Cortex of kidney (tissue), 1 donor: ENCODE measurements around the gene COASY.
"Not testable (repeated sequence)": the region's sequence is repeated elsewhere in the genome, so short reads cannot be mapped to it uniquely, and the experiment has no call there.

Experiments used
- DNase-seq: peaks from one replicate; lab custom pipeline; 2025; lab: John Stamatoyannopoulos, UW

The COASY gene

GRCh38 chr17:42531455-42532354 lies 30.2 kb upstream of the COASY start:
- DNase-seq: no peak

DNA sequence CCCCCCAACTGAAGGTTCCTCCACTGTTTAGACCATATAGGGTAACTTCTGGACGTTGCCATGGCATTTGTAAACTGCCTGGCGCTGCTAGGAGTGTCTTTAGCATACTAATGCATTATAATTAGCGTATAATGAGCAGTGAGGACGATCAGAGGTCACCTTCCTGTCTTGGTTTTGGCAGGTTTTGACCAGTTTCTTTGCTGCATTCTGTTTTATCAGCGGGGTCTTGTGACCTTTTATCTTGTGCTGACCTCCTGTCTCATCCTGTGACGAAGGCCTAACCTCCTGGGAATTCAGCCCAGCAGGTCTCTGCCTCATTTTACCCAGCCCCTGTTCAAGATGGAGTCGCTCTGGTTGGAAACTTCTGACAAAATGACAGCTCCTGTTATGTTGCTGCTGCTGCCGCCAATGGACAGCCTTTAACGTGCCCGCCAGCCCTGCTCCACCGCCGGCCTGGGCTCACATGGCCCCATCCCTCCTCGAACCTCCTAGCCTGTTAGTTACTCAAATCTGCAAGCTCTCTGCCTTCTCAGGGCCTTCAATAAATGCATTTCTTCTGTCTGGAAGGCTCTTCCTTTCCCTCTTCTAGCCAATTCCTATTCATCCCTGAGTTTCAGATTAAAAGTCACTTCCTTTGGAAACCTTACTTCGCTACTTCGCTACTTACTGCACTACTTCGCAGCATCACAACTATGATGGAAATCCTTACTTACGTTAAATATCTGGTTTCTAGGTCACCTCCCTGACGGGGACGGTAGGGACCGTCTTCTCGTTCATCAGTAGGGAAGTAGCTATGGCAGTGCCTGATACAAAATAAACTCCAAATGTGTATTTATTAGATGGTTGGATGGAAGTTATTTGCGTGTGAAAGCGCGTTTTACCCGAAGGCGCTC lies 26.5 kb upstream of the COASY start:
- DNase-seq: no peak

GRCh38 chr17:42536048-42536371 lies 25.9 kb upstream of the COASY start, which contains the start of gene NAGLU:
Gene NAGLU, plus strand, starts transcription at chr17:42536241. Its CDS starts 32 bp downstream, at chr17:42536273.
- peak; percentile 50 for DNase-seq

DNA sequence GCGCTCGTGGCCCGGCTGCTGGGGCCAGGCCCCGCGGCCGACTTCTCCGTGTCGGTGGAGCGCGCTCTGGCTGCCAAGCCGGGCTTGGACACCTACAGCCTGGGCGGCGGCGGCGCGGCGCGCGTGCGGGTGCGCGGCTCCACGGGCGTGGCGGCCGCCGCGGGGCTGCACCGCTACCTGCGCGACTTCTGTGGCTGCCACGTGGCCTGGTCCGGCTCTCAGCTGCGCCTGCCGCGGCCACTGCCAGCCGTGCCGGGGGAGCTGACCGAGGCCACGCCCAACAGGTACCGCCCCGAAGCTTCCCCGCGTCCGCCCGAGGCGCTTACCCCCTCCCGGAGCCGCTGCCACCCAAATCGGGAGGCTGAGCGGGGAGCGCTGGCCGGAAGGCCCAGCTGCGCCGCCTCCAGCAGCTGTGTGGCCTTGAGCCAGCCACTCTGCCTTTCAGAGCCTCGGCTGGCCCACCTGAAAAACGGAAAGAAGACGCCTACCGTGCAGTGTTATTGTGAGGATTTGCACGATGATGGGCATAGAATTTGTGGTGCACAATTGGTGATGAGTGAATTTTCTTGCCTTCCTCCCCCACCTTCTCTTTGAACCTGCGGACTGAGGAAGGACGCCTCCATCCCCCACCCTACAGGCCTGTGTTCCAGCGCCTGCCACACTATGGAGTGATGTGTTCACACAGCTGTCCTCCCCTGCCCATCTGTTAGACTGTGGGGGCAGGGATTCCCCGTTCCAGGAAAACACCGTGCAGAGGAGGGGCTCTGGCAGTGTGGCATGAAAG lies 25.4 kb upstream of the COASY start:
- DNase-seq: no peak

- DNase-seq: no peak
These were observed 24.7 kb upstream of the COASY start for GRCh38 chr17:42537156-42537805.

GRCh38 chr17:42537826-42538451 lies 24.0 kb upstream of the COASY start:
- DNase-seq: no peak

- no peak for DNase-seq
These were observed 23.5 kb upstream of the COASY start for GRCh38 chr17:42538482-42538881.

- DNase-seq: not testable (repeated sequence)
These were observed 21.4 kb upstream of the COASY start for GRCh38 chr17:42540558-42540957.

DNA sequence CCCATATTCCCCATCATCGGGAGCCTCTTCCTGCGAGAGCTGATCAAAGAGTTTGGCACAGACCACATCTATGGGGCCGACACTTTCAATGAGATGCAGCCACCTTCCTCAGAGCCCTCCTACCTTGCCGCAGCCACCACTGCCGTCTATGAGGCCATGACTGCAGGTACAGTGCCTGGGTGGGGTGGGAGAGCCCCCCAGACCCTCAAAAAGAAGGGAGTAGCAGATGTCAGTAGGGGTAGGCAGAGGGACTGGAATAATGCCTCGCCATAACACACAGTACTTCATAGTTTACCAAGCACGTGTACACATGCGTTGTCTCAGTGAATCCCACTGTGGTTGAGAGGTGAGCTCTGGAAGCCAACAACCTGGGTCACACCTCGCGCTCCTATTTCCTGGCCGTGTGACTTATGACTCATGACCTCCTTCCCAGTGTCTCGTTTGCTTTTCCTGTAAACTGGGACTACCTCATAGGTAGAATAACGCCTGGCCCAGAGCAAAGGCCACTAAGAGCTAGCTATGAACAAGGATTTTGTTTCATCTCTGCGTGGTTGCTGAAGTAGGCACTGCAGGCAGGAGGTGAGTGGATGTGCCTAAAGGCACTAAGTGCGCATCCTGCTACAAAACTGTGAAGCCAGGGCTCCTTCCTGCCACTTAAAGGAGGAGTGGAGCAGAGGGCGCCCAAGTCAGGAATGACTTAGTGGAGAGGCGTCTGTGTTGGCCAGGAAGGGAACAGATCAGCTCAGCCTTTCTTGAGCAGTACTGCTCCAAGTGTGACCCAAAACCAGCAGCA lies 20.7 kb upstream of the COASY start:
- DNase-seq: no peak

- DNase-seq: no peak
These were observed 18.5 kb upstream of the COASY start for GRCh38 chr17:42543190-42544079.

DNA sequence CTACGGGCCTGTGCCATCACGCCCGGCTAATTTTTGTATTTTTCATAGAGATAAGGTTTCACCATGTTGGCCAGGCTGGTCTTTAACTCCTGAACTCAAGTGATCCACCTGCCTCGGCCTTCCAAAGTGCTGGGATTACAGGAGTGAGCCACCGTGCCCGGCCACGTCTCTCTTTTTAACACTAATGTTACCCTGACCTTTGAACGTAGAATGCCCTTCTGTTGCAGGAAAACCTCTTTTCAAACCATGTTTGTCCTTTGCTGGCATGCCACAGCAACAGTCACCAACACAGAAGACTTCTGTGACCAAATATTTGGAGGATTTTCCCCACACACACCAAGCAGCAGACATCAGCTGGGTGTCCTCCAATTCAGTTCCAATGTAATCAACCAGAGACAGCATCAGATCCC lies 17.1 kb upstream of the COASY start:
- no peak for DNase-seq

GRCh38 chr17:42545755-42546505 lies 16.0 kb upstream of the COASY start:
- not testable (repeated sequence) for DNase-seq

- DNase-seq: no peak
These were observed 14.9 kb upstream of the COASY start for GRCh38 chr17:42547001-42547461.

- no peak for DNase-seq
These were observed 14.3 kb upstream of the COASY start for GRCh38 chr17:42547698-42548069.

DNA sequence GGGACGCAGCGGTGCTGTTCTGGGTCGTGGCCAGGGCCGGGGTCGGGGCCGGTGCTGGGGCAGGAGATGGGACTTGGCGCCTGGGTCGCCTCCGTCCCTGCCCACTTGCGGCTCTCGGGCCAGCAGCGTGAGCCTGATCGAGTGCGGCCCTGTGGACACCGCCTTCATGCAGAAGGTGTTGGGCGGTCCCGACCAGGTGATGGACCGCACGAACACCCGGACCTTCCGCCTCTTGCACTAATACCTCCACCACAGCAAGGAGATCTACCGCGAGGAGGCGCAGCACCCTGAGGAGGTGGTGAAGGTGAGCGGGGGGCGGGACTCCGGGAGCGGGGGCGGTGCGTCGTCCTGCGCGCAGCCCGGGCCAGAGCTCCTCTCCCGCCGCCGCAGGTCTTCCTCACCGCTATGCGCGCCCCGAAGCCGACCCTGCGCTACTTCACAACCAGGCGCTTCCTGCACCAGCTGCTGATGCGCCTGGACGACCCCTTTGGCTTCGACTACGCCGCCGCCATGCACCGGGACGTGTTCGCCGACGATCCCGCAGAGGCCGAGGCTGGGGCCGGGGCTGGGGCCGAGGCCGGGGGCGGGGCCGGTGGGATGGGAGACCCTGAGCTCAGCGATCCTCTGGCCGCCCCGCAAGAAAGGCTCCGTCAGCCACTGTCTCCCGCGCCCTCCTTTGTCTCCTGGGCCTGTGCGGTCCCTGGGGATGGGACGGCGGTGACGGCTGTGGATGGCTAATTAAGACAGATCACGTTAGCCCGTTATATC lies 13.7 kb upstream of the COASY start:
- DNase-seq: no peak

DNA sequence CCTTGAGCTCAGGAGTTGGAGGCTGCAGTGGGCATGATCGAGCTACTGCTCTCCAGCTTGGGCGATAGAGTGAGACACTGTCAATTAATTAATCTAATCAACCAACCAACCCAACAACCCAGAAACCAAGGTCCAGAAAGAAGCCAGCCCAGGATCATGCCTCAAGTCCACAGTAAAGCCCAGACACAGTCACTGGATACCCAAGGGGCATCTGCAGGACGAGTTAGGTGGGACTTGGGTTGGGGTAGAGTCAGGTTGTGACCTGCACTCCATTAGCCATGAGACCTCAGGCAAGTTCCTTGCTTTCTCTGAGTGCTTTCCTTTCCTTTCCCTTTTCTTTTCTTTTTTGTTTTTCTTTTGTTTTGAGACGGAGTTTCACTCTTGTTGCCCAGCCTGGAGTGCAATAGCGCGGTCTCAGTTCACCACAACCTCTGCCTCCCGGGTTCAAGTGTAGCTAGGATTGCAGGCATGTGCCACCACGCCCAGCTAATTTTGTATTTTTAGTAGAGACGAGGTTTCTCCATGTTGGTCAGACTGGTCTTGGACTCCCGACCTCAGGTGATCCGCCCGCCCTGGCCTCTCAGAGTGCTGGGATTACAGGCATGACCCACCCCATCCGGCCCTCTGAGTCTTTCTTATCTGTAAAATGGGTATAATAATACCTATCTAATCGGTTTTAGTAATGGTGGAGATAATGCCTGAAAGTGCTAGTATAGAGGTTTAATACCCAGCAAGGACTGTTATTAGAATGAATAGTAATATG lies 12.8 kb upstream of the COASY start:
- DNase-seq: no peak

GRCh38 chr17:42552736-42553135 lies 9.2 kb upstream of the COASY start, which contains the start of gene HSD17B1:
Gene HSD17B1, plus strand, starts transcription at chr17:42552923. Its CDS starts 11 bp downstream, at chr17:42552934.
- not testable (repeated sequence) for DNase-seq
